HG02610 (cell line): Measurements from ENCODE around the gene IFT57.

Experiments
- ATAC-seq: cut with Tn5 transposase; IDR thresholded peaks from one replicate; pipeline ENCODE4 v1.9.1; 2021; ENCODE audit warnings: mild to moderate bottlenecking, moderate library complexity; ENCODE audit not compliant: unreplicated experiment

IFT57 gene

DNA sequence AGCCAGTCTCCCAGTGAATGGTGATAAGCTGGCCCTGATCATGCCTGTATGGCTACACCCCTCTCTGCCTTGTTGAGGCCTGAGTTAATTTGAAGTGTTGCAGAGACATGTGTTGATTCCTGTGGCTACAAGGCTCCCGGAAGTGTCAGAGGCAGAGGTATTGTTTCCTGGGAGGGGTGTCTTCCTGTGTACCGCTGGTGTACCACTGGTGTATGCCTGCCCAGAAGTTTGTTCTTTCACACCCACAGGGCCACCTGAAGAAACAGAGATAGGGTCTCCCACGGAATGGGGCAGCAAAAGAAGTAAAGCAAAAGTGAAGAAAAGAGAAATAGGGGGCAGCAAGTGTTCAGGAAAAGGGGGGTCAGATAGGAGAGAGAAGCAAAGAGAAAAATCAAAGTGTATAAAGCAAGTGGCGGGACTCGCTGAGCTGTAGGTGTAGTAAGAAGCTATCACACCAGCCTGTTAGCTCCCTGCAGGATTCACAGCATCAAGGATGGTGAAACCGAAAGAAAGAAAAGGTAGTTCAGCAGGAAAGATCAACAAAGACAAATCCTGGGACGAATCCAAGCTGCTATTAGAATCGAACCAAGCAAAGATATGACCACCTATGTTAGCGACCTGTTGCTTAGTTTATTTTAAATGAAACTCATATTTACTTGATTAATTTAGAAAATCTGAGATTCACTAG, 94.8 kb downstream of the IFT57 start:
- no peak for ATAC-seq

DNA sequence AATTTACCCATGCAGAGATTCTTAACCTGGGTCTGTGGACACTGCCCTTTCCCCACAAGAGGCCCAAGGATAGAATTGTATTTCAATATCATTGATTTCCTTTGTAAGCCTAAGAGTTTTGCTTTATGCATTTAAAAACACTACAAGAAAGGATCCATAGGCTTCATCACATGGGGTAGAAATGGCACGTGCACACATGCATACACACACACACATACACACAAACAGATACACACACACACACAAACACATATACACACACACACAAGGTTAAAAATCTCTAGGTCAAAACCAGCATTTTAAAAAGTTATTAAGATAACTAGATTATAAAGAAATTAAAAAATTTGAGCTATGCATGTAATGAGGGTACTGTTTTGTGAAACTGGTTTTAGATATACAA, 95.9 kb downstream of the IFT57 start:
- no peak for ATAC-seq

DNA sequence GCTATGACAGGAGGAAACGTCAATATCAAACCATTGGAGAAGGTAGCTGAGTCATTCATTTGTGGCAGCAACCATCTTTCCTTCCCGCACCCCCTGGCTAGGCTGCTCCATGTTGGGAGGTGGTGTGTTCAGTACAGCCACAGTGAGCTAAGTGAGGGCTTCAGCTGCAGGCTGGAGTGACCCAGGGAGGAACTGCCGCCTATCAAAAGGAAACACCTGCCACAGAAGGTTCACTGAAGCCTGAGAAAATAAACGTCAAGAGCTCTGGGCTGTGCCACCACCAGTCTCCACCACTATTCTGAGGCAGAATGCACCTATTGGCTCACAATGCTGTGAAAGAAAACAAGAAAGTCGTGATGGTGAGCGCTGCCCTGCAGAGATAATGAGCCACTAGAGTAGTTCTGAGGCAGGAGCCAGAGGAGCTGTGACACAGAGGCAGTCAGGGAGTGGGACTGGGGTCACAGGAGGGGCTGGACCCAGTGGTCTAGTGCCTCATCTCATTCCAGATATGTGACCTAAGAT, 96.6 kb downstream of the IFT57 start:
- peak; percentile 37 for ATAC-seq

DNA sequence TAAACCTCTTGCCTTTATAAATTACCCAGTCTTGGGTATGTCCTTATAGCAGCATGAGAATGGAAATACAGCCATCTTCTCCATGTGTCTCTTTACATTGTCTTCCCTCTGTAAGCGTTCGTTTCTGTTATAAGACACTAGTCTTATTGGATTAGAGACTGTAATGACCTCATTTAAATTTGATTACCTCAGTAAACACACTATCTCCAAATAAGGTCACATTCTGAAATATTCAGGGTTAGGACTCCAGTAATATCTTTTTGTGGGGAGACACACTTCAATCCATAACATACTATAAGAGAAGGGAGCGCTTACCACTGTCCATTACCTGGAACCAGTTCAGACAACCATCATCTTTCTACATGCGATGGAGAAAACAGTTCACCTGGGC, 97.1 kb downstream of the IFT57 start:
- ATAC-seq, result no peak

DNA sequence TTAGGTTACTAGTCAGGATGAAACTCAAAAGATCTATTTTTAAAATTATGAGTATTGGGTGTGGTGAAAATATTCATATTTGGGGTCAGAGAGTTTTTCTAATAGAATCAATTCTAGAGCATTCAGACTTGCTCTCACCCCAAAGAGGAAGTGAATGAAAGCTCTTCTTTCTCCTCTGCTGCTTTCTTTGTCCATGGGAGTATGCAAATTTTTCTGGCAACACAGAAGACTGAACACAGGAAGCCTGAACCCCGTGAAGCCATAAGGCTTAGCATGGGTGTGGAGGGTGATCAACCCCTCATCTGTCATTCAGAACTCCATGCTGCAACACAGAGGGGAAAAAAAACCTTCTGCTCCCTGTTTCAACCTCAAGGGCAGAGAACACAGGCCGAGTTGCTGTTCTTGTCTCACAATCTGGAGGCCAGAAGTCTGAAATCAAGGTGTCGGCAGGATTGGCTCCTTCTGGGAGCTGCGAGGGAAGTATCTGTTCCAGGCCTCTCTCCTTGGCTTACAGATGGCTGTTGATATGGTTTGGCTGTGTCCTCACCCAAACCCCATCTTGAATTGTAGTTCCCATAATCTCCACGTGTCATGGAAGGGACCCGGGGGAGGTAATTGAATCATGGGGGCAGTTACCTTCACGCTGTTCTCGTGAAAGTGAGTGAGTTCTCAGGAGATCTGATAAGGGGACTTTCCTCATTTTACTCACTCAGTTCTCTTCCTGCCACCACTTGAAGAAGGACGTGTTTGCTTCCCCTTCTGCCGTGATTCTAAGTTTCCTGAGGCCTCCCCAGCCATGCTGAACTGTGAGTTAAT, 97.7 kb downstream of the IFT57 start:
- ATAC-seq, result peak; percentile 89

DNA sequence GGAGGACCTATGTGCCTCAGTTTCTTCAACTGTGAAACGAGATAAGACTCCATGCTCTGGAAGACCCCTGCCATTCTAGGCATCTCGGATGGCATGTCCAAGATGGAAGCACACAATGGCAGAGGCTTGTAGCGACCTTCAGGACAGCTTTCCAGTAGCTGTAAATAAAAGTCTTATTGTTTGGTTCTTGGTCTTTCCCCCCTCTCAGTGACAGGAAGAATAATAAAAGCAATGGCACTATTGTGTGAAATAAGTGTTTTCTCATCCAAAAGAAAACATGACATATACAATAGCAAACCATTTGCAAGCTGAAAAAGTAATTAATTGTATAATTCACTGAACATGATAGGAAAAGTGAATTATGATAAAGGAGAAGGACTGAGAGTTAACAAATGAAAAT, 98.9 kb downstream of the IFT57 start:
- ATAC-seq, result no peak

DNA sequence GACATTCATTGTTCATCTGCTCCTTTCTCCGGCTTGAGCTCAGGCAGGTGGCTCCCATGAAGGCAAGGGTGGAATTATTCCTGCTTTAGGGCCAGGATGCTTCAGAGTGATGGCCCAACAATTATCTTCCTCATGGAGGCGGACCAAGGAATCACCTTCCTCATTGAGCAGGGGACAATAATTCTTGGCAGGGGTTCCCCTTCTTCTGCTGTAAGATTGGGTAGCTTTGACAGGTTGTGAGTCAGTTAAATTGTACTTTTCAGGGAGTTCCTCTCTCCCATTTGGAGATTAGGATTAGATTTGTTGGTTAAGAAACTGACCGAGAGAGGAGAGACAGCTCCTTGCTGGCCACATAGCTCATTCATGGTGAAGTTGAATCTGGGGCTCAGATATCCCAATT, 99.9 kb downstream of the IFT57 start:
- no peak for ATAC-seq

DNA sequence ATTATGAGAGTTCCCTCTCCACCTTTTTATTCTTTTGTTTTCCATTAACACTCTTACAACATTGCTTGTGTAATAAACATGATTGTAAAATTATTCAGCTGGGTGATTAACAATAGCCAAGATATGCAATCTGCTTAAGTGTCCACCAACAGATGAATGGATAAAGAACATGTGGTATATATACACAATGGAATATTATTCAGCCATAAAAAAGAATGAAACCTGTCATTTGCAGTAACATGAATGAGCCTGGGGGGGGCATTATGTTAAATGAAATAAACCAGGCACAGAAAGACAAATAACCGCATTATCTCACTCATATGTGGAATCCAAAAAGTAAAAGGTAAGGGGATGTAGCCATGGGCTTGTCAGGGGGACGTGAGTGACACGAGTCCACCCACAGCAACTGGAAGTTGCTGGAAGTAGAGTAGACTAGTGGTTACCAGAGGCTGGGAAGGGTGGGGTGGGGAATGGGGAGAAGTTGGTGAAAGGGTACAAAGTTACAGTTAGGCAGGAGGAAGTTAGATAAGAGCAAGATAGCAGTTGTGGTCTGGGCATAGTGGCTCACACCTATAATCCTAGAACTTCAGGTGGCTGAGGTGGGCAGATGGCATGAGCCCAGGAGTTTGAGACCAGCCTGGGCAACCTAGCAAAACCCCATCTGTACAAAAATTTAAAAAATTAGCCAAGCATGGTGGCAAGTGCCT, 102.7 kb downstream of the IFT57 start:
- ATAC-seq, result no peak

DNA sequence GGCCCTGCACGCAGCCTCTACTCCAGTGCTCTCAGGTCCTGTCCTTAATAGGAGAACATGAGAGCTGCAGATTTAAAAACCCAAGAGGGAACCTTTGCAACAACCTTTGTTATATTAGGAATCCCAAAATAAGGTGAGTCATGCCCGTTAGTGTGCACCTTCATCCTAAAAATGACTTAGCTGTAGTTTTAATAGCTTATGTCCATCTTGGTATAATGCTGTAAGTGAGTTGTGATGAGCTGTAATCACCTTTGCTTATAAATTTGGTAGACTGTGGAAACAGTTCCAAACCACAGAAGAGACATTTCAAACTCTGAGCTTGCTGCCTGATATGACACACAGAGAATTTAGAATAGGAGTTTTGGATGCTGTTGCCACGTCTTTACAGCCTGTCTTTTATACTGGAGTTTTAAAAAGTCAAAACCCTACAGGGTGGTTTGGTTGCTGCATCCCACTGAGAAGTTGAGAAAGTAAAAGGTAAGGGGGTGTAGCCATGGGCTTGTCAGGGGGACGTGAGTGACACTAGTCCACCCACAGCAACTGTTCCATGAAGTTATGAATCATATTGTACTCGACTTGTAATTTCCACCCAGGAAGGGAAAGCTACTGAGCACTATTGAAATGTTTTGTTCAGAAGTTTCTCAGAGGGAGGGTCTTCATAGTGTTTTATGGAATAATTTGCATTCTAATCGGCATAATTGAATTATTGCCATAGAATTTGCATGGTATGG, 104.0 kb downstream of the IFT57 start:
- ATAC-seq, result no peak

DNA sequence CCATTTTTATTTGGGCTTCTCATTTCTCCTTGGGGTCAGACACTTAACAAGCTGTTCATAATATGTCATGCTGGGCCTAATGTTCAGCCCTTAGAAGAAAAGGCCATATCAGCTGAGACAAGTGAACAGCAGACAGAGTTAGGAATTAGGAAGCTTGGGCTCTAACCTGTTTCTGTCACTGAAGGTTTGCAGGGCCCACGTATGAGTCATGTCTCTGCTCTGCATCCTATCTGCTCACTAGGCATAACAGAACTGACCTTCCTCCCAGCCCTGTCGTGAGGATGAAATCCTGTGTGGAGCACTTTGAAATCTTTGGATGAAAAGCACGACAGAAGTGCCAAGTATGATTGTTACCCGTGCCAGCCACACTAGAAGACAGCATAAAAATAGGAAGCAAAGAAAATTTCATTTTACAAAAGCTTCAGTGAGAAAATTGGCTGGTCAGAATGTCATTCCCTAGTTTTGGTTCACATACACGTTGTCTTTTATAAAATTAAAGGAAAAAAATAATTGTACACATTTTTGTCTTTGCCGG, 104.9 kb downstream of the IFT57 start:
- ATAC-seq, result peak; percentile 60

DNA sequence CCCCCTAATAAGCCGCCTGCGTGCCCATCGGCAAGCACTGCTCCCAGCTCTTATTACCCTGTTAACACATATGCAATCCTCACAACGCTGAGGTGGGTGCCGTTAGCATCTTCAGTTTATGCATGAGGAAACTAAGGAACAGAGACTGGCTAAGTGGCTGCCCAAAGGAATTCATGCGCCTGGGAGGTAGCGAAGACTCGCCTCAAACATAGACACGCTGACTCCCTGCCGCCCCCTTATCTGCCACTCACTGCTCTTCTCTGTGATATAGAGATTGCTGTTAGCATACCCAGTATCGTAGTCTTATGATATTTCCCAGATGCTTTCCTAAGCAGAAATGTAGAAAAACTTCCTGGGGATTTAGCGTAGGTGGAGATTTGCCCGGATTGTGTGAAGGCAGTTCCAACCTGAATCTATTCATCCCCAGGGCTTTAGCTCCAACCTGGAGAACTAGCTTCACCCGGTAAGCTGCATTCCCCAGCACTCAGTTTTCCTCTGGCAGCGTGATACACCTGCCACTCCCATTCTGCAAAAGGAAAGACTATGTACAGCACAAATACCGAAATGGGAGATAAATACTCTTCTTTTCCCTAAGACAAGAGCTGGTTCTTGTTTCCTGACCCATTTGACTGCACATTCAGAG, 107.7 kb downstream of the IFT57 start:
- no peak for ATAC-seq

DNA sequence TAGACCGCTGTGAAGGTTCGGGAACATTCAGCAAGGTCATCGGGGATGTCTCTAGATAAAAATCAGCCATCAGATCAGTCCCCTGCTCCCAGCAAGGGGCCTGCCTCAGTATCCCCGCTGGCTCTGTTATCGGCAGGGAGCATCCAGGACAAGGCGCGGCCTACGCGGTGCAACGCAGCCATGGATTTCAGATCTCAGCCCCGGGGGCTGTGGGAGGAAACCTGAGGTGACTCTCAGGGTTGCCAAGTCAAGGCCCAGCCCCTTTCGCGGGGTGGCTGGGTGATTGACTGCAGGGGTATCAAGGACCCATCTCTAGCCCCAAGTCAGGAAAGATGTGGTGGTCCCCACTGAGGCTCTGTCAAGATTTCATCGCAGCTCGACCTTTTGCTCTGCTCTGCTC, 108.2 kb downstream of the IFT57 start:
- no peak for ATAC-seq

DNA sequence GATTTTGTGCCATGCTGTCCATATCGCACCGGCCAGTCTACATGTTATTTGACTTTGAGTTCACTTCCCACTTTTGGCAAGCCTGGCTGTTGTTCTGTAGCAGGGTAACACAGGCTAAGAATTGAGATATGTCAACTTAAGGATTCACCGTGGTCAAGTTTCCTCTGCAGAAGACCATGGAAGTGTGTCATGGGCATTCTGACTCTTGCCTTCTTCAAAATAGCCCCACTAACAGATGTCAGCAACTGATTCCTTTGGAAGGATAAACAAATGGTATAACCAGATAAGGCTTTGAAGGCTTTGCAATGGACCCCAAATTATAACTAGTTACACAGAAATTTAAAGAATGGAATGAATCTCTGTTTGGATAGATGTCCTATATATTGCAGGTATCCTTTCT, 111.3 kb downstream of the IFT57 start:
- no peak for ATAC-seq
